SU-DHL-6 (cell line): ENCODE results near the gene ABCA4.
"Not testable (repeated sequence)": the region's sequence is repeated elsewhere in the genome, so short reads cannot be mapped to it uniquely, and the experiment has no call there.

Experiments used
- CTCF ChIP-seq: fragments of 200-600 bp; sonication (generic); IDR thresholded peaks from one replicate; pipeline ENCODE4 v1.5.1; 2017; ENCODE audit warnings: antibody characterized with exemption, mild to moderate bottlenecking, low read length, moderate library complexity; ENCODE audit not compliant: insufficient read depth, poor library complexity, severe bottlenecking
- EZH2phosphoT487 ChIP-seq: fragments of 200-600 bp; sonication (generic), shearing (Covaris generic); conservative IDR thresholded peaks from 2 replicates; pipeline ENCODE4 v1.6.1; 2018; ENCODE audit warnings: mild to moderate bottlenecking, antibody characterized with exemption, low read length, moderate library complexity, mixed read lengths

GRCh38 chr1:93947002-93947686, 173.8 kb downstream of the ABCA4 start:
- TF ChIP-seq CTCF, EZH2phosphoT487: not testable (repeated sequence)
